HL-60/S4 (cell line): ENCODE results near the gene NFYC.

Source experiments
- in situ Hi-C: fragments of 300-500 bp; cut with MboI; formaldehyde crosslinking; loops from 2 replicates; pipeline ENCODE4 v1.14.3; 2022; ENCODE audit warnings: low sequenced_read_pairs

The NFYC gene

GRCh38 chr1:40734882-40735628, 43.6 kb downstream of the NFYC start:
- in situ Hi-C loops: no loop called here

- in situ Hi-C loops: no loop called here
These were observed 44.6 kb downstream of the NFYC start for GRCh38 chr1:40736085-40736531.

- in situ Hi-C loops: no loop called here
These were observed 47.3 kb downstream of the NFYC start for GRCh38 chr1:40738831-40739230.

GRCh38 chr1:40739455-40740008, 48.0 kb downstream of the NFYC start:
- in situ Hi-C loops: no loop called here

GRCh38 chr1:40740039-40740996, 48.8 kb downstream of the NFYC start:
- in situ Hi-C loops: no loop called here

GRCh38 chr1:40740997-40741736, 49.7 kb downstream of the NFYC start:
- in situ Hi-C loops: no loop called here

- in situ Hi-C loops: no loop called here
These were observed 51.0 kb downstream of the NFYC start for GRCh38 chr1:40742363-40743061.

GRCh38 chr1:40743452-40743851, 51.9 kb downstream of the NFYC start:
- in situ Hi-C loops: no loop called here

GRCh38 chr1:40743860-40744259, 52.4 kb downstream of the NFYC start:
- in situ Hi-C loops: no loop called here

- in situ Hi-C loops: no loop called here
These were observed 53.7 kb downstream of the NFYC start for GRCh38 chr1:40745176-40745575.

GRCh38 chr1:40746344-40747090, 55.0 kb downstream of the NFYC start:
- in situ Hi-C loops: no loop called here

GRCh38 chr1:40748841-40749718, 57.6 kb downstream of the NFYC start:
- in situ Hi-C loops: no loop called here

- in situ Hi-C loops: no loop called here
These were observed 58.3 kb downstream of the NFYC start for GRCh38 chr1:40749817-40750216.

- in situ Hi-C loops: no loop called here
These were observed 59.0 kb downstream of the NFYC start for GRCh38 chr1:40750451-40750908.

- in situ Hi-C loops: no loop called here
These were observed 60.3 kb downstream of the NFYC start for GRCh38 chr1:40751802-40752201.

GRCh38 chr1:40753142-40753882, 61.8 kb downstream of the NFYC start:
- in situ Hi-C loops: no loop called here

- in situ Hi-C loops: no loop called here
These were observed 62.7 kb downstream of the NFYC start for GRCh38 chr1:40754201-40754600.

GRCh38 chr1:40755067-40755466, 63.6 kb downstream of the NFYC start:
- in situ Hi-C loops: no loop called here
